ENCODE measurements around the gene PRND.

DNA sequence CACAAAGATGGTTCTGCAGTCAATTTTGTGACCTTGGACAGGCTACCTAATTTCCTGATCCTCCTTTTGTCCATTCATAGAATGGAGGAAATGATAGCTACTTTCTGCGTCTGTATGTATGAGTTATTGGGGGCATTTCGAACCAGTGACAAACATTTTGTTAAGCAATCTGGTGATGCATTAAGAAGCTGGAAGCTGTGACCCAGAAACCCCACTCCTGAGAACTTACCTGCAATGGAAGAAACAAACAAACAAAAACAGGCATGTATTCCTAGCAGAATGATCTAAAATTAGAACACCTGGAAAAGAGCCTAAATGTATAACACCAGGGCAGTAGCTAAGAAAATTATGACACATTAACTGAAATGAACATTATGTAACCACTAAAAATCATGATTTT lies 33.4 kb upstream of the PRND start:
- TF ChIP-seq, protein P1, sequence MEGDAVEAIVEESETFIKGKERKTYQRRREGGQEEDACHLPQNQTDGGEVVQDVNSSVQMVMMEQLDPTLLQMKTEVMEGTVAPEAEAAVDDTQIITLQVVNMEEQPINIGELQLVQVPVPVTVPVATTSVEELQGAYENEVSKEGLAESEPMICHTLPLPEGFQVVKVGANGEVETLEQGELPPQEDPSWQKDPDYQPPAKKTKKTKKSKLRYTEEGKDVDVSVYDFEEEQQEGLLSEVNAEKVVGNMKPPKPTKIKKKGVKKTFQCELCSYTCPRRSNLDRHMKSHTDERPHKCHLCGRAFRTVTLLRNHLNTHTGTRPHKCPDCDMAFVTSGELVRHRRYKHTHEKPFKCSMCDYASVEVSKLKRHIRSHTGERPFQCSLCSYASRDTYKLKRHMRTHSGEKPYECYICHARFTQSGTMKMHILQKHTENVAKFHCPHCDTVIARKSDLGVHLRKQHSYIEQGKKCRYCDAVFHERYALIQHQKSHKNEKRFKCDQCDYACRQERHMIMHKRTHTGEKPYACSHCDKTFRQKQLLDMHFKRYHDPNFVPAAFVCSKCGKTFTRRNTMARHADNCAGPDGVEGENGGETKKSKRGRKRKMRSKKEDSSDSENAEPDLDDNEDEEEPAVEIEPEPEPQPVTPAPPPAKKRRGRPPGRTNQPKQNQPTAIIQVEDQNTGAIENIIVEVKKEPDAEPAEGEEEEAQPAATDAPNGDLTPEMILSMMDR (conservative IDR thresholded peaks at IDR 0.05), result no peak
- no peak for TF ChIP-seq EZH2 (IDR thresholded peaks at IDR 0.05; ENCODE audit: low read depth)

Measured in PC-9 (cell line).